AML-193 (cell line): Measurements from ENCODE around the gene CA5A.
"Not testable (repeated sequence)": the region's sequence is repeated elsewhere in the genome, so short reads cannot be mapped to it uniquely, and the experiment has no call there.

Source experiments
- DNase-seq, 2 experiments: peaks; one replicate each; lab custom pipeline; 2025; lab: John Stamatoyannopoulos, UW

The CA5A gene

GRCh38 chr16:87947356-87948118, 11.2 kb upstream of the CA5A start:
- no peak for DNase-seq

DNA sequence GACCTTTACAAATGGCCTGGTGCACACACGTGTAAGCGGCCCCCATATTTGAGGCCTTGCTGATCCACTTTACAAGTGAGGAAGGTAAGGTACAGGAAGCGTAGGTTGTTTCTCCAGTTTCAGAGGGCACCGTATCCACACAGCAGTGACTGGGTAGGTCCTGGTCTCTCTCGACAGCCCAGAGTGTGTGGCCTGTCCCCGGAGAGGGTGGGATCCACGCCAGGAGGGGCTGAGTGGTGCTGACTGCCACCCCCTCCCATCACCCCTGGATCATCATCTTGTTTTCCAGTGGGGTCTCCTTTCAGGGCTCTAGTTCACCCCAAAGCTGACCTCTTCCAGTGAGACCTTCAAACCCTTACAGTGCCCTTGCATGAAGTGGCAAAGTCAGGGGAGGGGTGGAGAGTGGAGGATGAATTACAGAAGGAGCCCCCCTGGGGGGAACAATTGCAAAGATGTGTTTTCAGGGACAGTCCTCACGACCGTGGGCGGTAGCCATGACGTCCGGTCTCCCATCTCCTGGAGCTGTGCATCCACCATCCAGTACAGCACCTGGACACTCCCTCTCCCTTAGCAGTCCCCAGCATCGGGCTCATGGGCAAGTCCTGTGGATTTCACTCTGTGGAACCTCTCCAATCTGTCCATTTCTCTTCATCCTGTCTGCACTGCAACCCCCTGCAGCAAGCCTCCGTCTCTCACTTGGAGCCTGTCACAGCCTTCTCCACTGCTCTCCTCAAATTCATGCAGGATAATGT, 10.4 kb upstream of the CA5A start:
- no peak for DNase-seq

GRCh38 chr16:87945351-87946042, 9.2 kb upstream of the CA5A start:
- DNase-seq: no peak

- no peak for DNase-seq
These were observed 6.4 kb upstream of the CA5A start for GRCh38 chr16:87942680-87943079.

- DNase-seq: no peak
These were observed 3.5 kb upstream of the CA5A start for GRCh38 chr16:87939562-87940423.

DNA sequence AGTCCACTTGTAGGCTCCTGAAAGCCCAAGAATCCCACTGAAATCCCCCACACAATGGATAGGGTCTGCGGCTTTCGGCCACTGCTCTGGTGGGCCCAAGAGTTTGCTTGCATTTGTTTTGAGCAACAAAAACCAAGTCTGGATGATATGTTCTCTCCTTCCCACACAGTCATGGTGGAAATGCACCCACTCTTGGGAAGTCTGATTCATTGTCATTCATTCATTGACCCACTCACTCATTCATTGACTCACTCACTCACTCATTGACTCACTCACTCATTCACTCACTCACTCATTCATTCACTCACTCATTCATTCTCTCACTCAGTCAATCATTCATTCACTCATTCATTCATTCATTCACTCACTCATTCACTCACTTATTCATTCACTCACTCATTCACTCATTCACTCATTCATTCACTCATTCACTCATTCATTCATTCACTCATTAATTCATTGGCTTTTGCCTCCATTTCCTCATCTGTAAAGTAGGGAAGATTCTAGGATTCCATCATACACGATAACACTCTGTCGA, 2.2 kb upstream of the CA5A start:
- no peak for DNase-seq

DNA sequence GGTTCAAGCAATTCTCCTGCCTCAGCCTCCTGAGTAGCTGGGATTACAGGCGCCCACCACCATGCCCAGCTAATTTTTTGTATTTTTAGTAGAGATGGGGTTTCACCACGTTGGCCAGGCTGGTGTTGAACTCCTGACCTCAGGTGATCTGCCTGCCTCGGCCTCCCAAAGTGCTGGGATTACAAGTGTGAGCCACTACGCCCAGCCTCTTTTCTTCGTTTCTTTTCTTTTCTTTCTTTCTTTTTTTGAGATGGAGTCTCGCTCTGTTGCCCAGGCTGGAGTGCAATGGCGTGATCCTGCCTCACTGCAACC, 858 bp upstream of the CA5A start:
- DNase-seq: not testable (repeated sequence)

DNA sequence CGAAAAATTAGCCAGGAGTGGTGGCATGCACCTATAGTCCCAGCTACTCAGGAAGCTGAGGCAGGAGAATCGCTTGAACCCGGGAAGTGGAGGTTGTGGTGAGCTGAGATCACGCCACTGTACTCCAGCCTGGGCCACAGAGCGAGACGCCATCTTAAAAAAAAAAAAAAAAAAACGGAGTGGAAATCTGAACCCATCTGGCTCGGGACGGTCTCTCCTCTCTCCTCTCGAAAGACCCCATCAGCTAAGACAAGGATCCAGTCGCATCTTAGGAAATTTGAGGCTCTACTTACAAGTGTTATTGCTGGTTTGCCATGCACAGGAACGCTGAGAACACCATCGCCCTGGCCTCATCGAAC, 334 bp downstream of the CA5A start:
- not testable (repeated sequence) for DNase-seq

DNA sequence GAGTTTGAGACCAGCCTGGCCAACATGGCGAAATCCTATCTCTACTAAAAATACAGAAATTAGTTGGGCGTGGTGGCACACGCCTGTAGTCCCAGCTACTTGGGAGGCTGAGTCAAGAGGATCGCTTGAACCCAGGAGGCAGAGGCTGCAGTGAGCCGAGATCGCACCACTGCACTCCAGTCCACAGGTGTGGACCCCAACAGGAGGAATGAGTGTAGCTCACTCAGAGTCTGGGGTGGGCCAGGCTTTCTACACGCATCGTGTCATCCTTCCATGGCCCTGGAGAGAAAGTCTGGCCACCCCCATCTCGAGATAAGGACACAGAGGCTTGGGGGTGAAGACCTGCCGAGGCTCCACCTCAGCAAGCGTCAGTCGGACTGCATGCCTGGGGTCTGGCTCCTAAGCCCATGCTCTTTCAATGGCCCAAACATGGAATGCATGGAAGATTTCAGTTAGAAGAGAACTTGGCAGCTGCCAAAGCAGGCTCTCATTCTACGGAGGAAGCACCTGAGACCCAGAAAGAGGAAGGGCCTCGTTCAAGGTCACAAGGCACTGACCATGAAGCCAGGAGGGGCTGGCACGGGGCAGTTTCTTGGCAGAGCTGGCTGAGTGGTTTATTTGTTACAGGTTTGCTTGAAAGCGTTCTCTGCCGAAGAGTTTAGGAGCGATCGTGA, 1.4 kb downstream of the CA5A start:
- not testable (repeated sequence) for DNase-seq

DNA sequence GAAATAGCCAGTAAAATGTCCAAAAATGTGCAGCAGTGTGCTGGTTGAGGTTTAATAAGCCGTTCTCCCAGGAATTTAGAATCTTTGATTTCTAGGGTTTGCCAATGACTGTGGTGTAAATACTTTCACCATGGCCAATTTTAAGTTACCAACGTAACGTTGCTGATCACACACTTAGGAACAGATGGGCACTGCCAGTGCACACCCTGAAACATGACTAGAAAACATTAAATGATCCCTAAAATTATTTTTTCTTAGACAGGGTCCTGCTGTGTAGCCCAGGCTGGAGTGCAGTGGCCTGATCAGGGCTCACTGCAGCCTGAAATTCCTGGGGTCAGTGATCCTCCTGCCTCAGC, 3.2 kb downstream of the CA5A start:
- no peak for DNase-seq

GRCh38 chr16:87932475-87933139, 3.7 kb downstream of the CA5A start:
- DNase-seq: not testable (repeated sequence)

DNA sequence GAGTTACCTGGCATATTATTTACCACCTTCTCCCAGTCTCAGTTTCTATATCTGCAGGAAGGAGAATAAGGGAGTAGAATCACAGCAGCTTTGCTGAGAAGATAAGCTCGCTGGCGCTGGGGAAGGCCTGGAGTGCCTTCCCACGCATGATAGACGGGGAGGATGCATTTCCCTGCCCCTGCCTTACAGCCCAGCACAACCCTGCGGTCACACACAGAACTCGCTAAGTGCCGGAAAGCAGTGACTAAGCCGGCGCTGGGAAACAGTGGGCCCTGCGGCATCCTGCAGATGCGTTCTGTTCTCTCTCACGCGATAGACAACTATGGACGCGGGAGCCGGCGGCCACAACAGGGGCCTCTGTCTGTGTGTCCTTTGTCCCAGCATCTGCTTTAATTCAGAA, 4.8 kb downstream of the CA5A start:
- DNase-seq: no peak

GRCh38 chr16:87930456-87930855, 5.9 kb downstream of the CA5A start:
- no peak for DNase-seq

GRCh38 chr16:87929986-87930385, 6.3 kb downstream of the CA5A start:
- DNase-seq: no peak

DNA sequence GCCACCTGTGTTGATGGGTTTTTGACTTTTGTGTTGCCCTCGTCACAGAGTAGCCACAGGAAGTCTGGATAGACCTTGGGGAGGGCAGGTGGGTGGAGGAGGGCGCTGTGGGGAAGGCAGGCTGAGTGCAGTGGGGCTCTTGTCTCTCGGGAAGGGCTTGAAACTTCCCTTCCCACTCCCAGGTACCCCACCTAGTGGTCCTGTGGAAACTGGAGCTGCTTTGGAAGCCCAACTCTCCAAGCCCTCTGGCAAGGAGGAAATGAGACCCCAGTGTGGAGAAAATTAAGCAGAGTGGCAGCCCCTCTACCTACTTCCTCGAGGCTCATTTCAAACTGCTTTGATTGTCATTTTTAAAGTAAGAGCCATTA, 9.2 kb downstream of the CA5A start:
- DNase-seq: no peak

DNA sequence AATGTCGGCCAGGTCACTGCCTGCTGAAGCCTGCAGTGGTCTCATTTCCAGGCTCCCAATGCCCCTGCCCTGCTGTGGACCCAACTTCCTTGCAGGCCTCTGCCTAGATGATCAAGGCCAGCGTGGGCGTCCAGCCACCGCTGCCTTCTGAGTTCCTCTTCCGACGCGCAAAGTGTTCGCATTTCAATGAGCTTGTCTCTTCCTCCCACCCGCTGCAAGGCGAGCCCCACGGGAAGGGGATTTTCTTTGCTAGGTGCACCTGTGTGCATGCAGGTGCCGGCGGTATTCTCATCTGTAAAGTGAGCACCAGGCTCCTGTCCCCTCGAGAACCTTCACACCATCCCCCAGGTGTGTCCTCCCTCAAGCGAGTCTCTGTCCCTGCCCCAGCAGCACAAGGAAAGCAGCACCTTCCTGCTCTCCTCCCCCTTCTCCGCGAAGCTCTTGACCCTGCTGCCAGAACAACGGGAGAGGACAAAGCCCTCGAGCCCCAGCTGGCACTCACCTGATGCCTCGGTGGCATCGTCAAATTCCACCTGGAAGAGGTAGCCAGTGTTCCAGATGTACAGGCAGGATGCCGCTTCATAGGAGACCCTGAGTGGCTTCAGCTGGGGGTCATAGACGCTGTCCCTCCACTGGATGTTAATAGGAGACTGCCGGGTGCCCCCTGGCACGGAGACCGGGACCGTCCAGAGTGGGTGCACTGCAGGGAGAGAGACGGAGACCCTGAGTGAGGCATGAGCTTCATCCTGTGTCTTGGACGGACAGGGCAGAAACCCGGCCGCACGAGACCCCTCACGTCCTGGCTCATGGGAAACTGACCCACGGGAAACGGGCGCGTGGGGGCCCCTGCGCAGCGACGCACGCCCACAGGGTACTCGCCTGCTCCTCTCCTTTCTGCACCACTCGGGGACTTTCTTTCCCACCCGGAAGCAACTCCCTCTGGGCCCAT, 9.8 kb downstream of the CA5A start:
- DNase-seq: no peak

GRCh38 chr16:87924811-87925670, 11.3 kb downstream of the CA5A start:
- no peak for DNase-seq

DNA sequence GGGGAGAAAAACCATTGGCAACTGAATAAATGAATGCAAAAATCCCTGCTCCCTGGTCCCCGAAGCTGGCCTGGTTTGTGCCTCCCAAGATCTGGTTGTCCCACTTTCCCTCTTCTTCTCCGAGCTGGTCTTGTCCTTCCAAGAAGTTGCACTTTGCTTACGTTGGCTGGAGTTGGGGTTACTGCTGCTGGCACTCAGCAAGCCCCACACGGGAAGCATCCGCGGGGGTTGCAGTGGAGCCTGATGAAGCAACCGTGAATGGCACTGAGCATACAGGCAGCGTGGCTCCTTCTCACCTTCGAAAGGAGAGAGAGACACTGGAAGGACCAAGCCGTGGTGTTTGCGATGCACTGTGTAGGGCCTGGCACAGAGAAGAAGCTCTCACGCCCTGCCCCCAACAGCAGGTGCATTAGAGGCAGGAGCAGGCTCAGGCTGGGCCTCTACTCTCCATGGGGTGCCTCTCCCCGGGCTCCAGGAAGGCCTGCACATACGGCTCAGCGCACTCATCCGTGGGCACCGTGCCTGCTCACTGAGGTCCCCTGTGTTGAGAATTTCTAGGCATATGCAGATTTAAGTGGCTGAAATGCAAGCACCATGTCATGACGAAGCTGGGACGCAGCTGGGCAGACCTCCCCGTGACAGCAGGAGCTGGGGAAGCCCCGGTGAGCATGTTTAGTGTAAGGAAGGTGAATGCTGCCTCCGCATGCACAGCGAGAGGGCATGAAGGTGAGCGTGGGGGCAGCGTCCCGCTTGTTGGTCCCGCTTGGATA, 12.1 kb downstream of the CA5A start:
- no peak for DNase-seq
